OCI-LY3 (cell line): ENCODE results near the gene MPRIP.

ENCODE experiments used
- H2AFZ ChIP-seq: fragments of 200-600, 300-600 bp; shearing (Covaris generic); 2 replicates; pipeline ENCODE4 v1.6.0; 2014; ENCODE audit warnings: antibody characterized with exemption, low read depth, low read length
- H3K27ac ChIP-seq: fragments of 200-600, 300-600 bp; sonication (generic); 2 replicates; pipeline ENCODE4 v1.5.1; 2014; ENCODE audit warnings: mild to moderate bottlenecking, low read length, moderate library complexity, mixed read lengths
- H3K27me3 ChIP-seq: fragments of 200-600, 300-600 bp; sonication (generic); 2 replicates; pipeline ENCODE4 v1.6.1; 2014; ENCODE audit warnings: low read depth, low read length, mixed read lengths
- H3K36me3 ChIP-seq: fragments of 200-600, 300-600 bp; sonication (generic); replicated peaks from 2 replicates; pipeline ENCODE3; 2014; ENCODE audit warnings: low read depth, low read length, mixed read lengths
- H3K4me1 ChIP-seq: fragments of 300-600, 200-600 bp; sonication (generic); 2 replicates; pipeline ENCODE4 v1.6.1; 2014; ENCODE audit warnings: low read length, mixed read lengths
- H3K4me2 ChIP-seq: fragments of 200-600, 300-600 bp; sonication (generic); 2 replicates; pipeline ENCODE4 v1.6.1; 2014; ENCODE audit warnings: low read length, mixed read lengths
- H3K4me3 ChIP-seq: fragments of 300-600, 200-600 bp; sonication (generic); 2 replicates; pipeline ENCODE4 v1.5.1; 2014; ENCODE audit warnings: antibody characterized with exemption, mild to moderate bottlenecking, low read length, moderate library complexity
- H3K79me2 ChIP-seq: fragments of 300-600, 200-600 bp; shearing (Covaris generic); 2 replicates; pipeline ENCODE4 v1.6.1; 2014; ENCODE audit warnings: mild to moderate bottlenecking, low read length, mixed read lengths
- H3K9ac ChIP-seq: fragments of 300-600, 200-600 bp; shearing (Covaris generic); 2 replicates; pipeline ENCODE4 v1.6.0; 2014; ENCODE audit warnings: mild to moderate bottlenecking, low read length, moderate library complexity
- H3K9me3 ChIP-seq: fragments of 200-600, 300-600 bp; shearing (Covaris generic); 2 replicates; pipeline ENCODE4 v1.6.1; 2014; ENCODE audit warnings: low read length, mixed read lengths; ENCODE audit not compliant: insufficient read depth
- H4K20me1 ChIP-seq: fragments of 200-600, 300-600 bp; sonication (generic); 2 replicates; pipeline ENCODE4 v1.6.1; 2016; ENCODE audit warnings: low read length, mixed read lengths; ENCODE audit not compliant: insufficient read depth
- CTCF ChIP-seq: fragments of 200-600, 300-600 bp; sonication (generic); IDR thresholded peaks from 2 replicates; pipeline ENCODE4 v1.5.1; 2014; ENCODE audit warnings: antibody characterized with exemption, low read length, low read depth
- EZH2phosphoT487 ChIP-seq: fragments of 200-600 bp; shearing (Covaris generic); IDR thresholded peaks from 2 replicates; pipeline ENCODE4 v1.6.1; 2018; ENCODE audit warnings: antibody characterized with exemption, mixed run types, low read depth

The MPRIP gene

GRCh38 chr17:17084941-17085340, 42.7 kb downstream of the MPRIP start:
- Histone ChIP-seq H3K27me3 (no peaks in the 10 kb centered on the region), H2AFZ (no peak overlapping the region), H4K20me1 (no peaks in the 10 kb centered on the region), H3K79me2 (no peaks in the 10 kb centered on the region), H3K4me1 (no peaks in the 10 kb centered on the region), H3K4me3 (no peak overlapping the region), H3K4me2 (no peak overlapping the region), H3K9me3 (no peaks in the 10 kb centered on the region), H3K36me3 (no peaks in the 10 kb centered on the region), H3K9ac (no peak overlapping the region), H3K27ac (no peak overlapping the region)
- TF ChIP-seq EZH2phosphoT487, result no peak
- TF ChIP-seq CTCF, result no peak

- H3K4me2 ChIP-seq, result no peak overlapping the region
- H3K9ac ChIP-seq, result no peak overlapping the region
- no peaks in the 10 kb centered on the region for H3K79me2 ChIP-seq
- H3K27ac ChIP-seq, result no peak overlapping the region
- no peak overlapping the region for H3K4me3 ChIP-seq
- H3K9me3 ChIP-seq, result no peaks in the 10 kb centered on the region
- H3K27me3 ChIP-seq, result no peaks in the 10 kb centered on the region
- H4K20me1 ChIP-seq, result no peaks in the 10 kb centered on the region
- TF ChIP-seq EZH2phosphoT487, result no peak
- no peak for TF ChIP-seq CTCF
- no peaks in the 10 kb centered on the region for H3K36me3 ChIP-seq
- no peaks in the 10 kb centered on the region for H3K4me1 ChIP-seq
- no peak overlapping the region for H2AFZ ChIP-seq
Measured at GRCh38 chr17:17086585-17086984, 44.3 kb downstream of the MPRIP start.

- H2AFZ ChIP-seq, result no peak overlapping the region
- H3K79me2 ChIP-seq, result no peaks in the 10 kb centered on the region
- H3K27ac ChIP-seq, result no peak overlapping the region
- no peaks in the 10 kb centered on the region for H3K36me3 ChIP-seq
- no peaks in the 10 kb centered on the region for H3K27me3 ChIP-seq
- H4K20me1 ChIP-seq, result no peaks in the 10 kb centered on the region
- no peak overlapping the region for H3K4me2 ChIP-seq
- TF ChIP-seq EZH2phosphoT487 (no peak), CTCF (no peak)
- H3K4me3 ChIP-seq, result no peak overlapping the region
- H3K4me1 ChIP-seq, result no peaks in the 10 kb centered on the region
- no peak overlapping the region for H3K9ac ChIP-seq
- no peaks in the 10 kb centered on the region for H3K9me3 ChIP-seq
Measured at GRCh38 chr17:17087424-17088015, 45.3 kb downstream of the MPRIP start.

- Histone ChIP-seq H4K20me1 (no peaks in the 10 kb centered on the region), H3K27me3 (no peaks in the 10 kb centered on the region), H3K9me3 (no peaks in the 10 kb centered on the region), H3K4me1 (no peaks in the 10 kb centered on the region), H3K36me3 (no peaks in the 10 kb centered on the region), H3K4me3 (no peak overlapping the region), H3K27ac (no peak overlapping the region), H2AFZ (no peak overlapping the region), H3K9ac (no peak overlapping the region), H3K79me2 (no peaks in the 10 kb centered on the region), H3K4me2 (no peak overlapping the region)
- TF ChIP-seq EZH2phosphoT487 (no peak), CTCF (no peak)
Measured at GRCh38 chr17:17088086-17088485, 45.8 kb downstream of the MPRIP start.
